ENCODE measurements around the gene SYTL5. TPM values are rescaled to one million over a fixed set of nuclear protein-coding genes. Genes with fewer than 3 reads are reported as not detected.

SYTL5 gene
- not detected in 2 replicates for total RNA-seq

DNA sequence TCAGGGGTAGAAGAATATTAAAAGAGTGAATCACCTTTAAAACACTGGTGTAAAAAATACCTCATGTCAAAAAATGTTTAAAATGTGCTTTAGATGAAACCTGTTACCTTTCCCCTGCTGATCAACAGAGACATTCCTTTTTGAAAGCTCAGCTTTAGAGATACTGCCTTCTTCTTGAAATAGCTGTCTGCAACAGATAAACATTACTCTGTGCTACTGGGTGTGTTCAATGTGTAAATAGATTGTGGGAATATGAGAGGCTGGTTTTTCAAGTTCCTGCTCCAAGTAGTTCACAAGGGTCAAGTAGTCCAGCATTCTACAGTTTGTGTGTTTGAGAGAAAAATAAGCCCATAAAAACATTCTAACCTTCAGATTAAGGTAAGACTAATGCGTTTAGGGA is at the start of gene SYTL5:
Gene SYTL5 (plus strand): TSS at position 263 of the 400 bp plus-strand sequence. CDS start 27,337 bp downstream, outside the sequence.

Other genes with a start within 250 kb of the SYTL5 start
- gene CYBB, start 226.5 kb upstream of the SYTL5 start, total RNA-seq = 0.36 TPM in 1 of 2 replicates, not detected in the other
- gene DYNLT3, start 159.0 kb upstream of the SYTL5 start, total RNA-seq = 39.5 and 43.9 TPM in 2 replicates
- 1,167 and 1,799 TPM in 2 replicates for gene SRPX, start 214.3 kb downstream of the SYTL5 start, total RNA-seq